HEK293 (cell line): ENCODE data around the gene RPP25L.
A peak's percentile ranks its signal among the peaks of the same experiment; 100 is the strongest.

Experiments
- CTCF ChIA-PET: fragments of 350-600 bp; formaldehyde crosslinking; extraction: SDS; loops from one replicate; lab custom pipeline; 2021; ENCODE audit warnings: antibody characterized with exemption; lab: Yijun Ruan, JAX
- POLR2A ChIA-PET: fragments of 300-600 bp; formaldehyde crosslinking; extraction: SDS; loops from one replicate; lab custom pipeline; 2020; ENCODE audit warnings: antibody characterized with exemption, inconsistent platforms; lab: Yijun Ruan, JAX
- H3K27ac ChIP-seq: fragments of 200-500 bp; sonication (Bioruptor generic); 2 replicates; pipeline ENCODE4 v1.5.1; 2014; ENCODE audit warnings: low read depth, low read length, control low read depth, inconsistent platforms; ENCODE audit errors: extremely low read depth
- H3K36me3 ChIP-seq, 2 experiments: fragments of 200-500 bp in 1 of 2; sonication (Bioruptor generic) in 1 of 2; 1 replicate in 1 of 2; 2 replicates in 1 of 2; pipeline ENCODE4 v1.5.1; 2014 to 2017; ENCODE audit warnings: inconsistent platforms in 2 of 2, low read length in 2 of 2; ENCODE audit not compliant: control insufficient read depth in 2 of 2, insufficient read depth in 1 of 2
- H3K4me1 ChIP-seq: fragments of 200-500 bp; sonication (Bioruptor generic); 2 replicates; pipeline ENCODE4 v1.5.1; 2014; ENCODE audit warnings: mild to moderate bottlenecking, low read length, inconsistent platforms; ENCODE audit not compliant: control insufficient read depth, insufficient read depth
- H3K4me3 ChIP-seq: 2 replicates; pipeline ENCODE4 v1.5.1; 2011; ENCODE audit warnings: low read depth, mild to moderate bottlenecking, control low read depth, low read length, moderate library complexity
- H3K9me3 ChIP-seq: fragments of 200-500 bp; sonication (Bioruptor generic); 2 replicates; pipeline ENCODE4 v1.5.1; 2014; ENCODE audit warnings: low read depth, low read length, inconsistent platforms; ENCODE audit not compliant: control insufficient read depth, insufficient read depth
- BCL11B ChIP-seq: fragments of 450-650 bp; formaldehyde crosslinking; IDR thresholded peaks from 2 replicates; pipeline ENCODE4 v1.5.1; 2016; ENCODE audit warnings: low read depth, missing biosample characterization, missing genetic modification characterization
- KLF8 ChIP-seq: fragments of 450-650 bp; formaldehyde crosslinking; IDR thresholded peaks from 2 replicates; pipeline ENCODE4 v1.5.1; 2016; ENCODE audit warnings: missing biosample characterization, missing genetic modification characterization
- PRDM10 ChIP-seq: fragments of 450-650 bp; formaldehyde crosslinking; IDR thresholded peaks from 2 replicates; pipeline ENCODE4 v1.5.1; 2016; ENCODE audit warnings: missing biosample characterization, missing genetic modification characterization
- ZNF2 ChIP-seq: fragments of 450-650 bp; formaldehyde crosslinking; IDR thresholded peaks from 2 replicates; pipeline ENCODE4 v1.5.1; 2016; ENCODE audit warnings: missing biosample characterization, missing genetic modification characterization
- ZNF335 ChIP-seq: fragments of 450-650 bp; formaldehyde crosslinking; conservative IDR thresholded peaks from 2 replicates; pipeline ENCODE4 v1.5.1; 2016; ENCODE audit warnings: missing biosample characterization, missing genetic modification characterization
- ZNF544 ChIP-seq: fragments of 450-650 bp; formaldehyde crosslinking; IDR thresholded peaks from 2 replicates; pipeline ENCODE4 v1.5.0; 2017; ENCODE audit warnings: missing biosample characterization, missing genetic modification characterization
- ZNF561 ChIP-seq: fragments of 450-650 bp; IDR thresholded peaks from 2 replicates; pipeline ENCODE4 v1.5.1; 2018; ENCODE audit warnings: missing biosample characterization, missing genetic modification characterization, borderline replicate concordance
- ZNF629 ChIP-seq: fragments of 450-650 bp; formaldehyde crosslinking; IDR thresholded peaks from 2 replicates; pipeline ENCODE4 v1.5.1; 2017; ENCODE audit warnings: missing biosample characterization, missing genetic modification characterization
- ZNF639 ChIP-seq: fragments of 450-650 bp; formaldehyde crosslinking; IDR thresholded peaks from 2 replicates; pipeline ENCODE4 v1.5.1; 2016; ENCODE audit warnings: missing biosample characterization, missing genetic modification characterization
- ZNF654 ChIP-seq: fragments of 450-650 bp; formaldehyde crosslinking; IDR thresholded peaks from 2 replicates; pipeline ENCODE4 v1.5.1; 2016; ENCODE audit warnings: low read depth, missing biosample characterization, missing genetic modification characterization
- ZNF660 ChIP-seq: fragments of 450-650 bp; IDR thresholded peaks from 2 replicates; pipeline ENCODE4 v1.5.1; 2018; ENCODE audit warnings: missing biosample characterization, mild to moderate bottlenecking, missing genetic modification characterization
- TF ChIP-seq, protein P1 (sequence below): fragments of 450-650 bp; formaldehyde crosslinking; IDR thresholded peaks from 2 replicates; pipeline ENCODE4 v1.5.1; 2016; ENCODE audit warnings: missing biosample characterization, missing genetic modification characterization
- TF ChIP-seq, protein P2 (sequence below): fragments of 450-650 bp; formaldehyde crosslinking; IDR thresholded peaks from 2 replicates; pipeline ENCODE4 v1.5.1; 2017; ENCODE audit warnings: missing biosample characterization, missing genetic modification characterization
- TF ChIP-seq, protein P3 (sequence below): fragments of 450-650 bp; formaldehyde crosslinking; IDR thresholded peaks from 2 replicates; pipeline ENCODE4 v1.5.1; 2016; ENCODE audit warnings: missing biosample characterization, missing genetic modification characterization
- TF ChIP-seq, protein P4 (sequence below): fragments of 450-650 bp; formaldehyde crosslinking; IDR thresholded peaks from 2 replicates; pipeline ENCODE4 v1.5.1; 2016; ENCODE audit warnings: missing biosample characterization, missing genetic modification characterization

RPP25L gene

GRCh38 chr9:34612788-34613390 lies 992 bp upstream of the RPP25L start:
- Histone ChIP-seq H3K36me3 (peaks cover 5 to 61% of the 10 kb centered on the region in 2 experiments; a peak in 2 of 3 replicates), H3K4me1 (no peaks in the 10 kb centered on the region)
- POLR2A ChIA-PET = interaction anchor here (0.6 to 2.4 kb wide), 6 partner anchors 20 to 513 kb away, joined by 3 to 11 read pairs (median 5); partner anchors contain the start of genes GALT and SIGMAR1
- peak; percentile 62; the same call in 1 of the 2 replicates for TF ChIP-seq ZNF660 (tag by site-specific recombination)
- TF ChIP-seq ZNF561 = no peak
- TF ChIP-seq ZNF335 (tag by site-specific recombination) = peak; percentile 59
- TF ChIP-seq, protein P1, sequence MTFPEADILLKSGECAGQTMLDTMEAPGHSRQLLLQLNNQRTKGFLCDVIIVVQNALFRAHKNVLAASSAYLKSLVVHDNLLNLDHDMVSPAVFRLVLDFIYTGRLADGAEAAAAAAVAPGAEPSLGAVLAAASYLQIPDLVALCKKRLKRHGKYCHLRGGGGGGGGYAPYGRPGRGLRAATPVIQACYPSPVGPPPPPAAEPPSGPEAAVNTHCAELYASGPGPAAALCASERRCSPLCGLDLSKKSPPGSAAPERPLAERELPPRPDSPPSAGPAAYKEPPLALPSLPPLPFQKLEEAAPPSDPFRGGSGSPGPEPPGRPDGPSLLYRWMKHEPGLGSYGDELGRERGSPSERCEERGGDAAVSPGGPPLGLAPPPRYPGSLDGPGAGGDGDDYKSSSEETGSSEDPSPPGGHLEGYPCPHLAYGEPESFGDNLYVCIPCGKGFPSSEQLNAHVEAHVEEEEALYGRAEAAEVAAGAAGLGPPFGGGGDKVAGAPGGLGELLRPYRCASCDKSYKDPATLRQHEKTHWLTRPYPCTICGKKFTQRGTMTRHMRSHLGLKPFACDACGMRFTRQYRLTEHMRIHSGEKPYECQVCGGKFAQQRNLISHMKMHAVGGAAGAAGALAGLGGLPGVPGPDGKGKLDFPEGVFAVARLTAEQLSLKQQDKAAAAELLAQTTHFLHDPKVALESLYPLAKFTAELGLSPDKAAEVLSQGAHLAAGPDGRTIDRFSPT (tag by site-specific recombination) = peak; percentile 53; the same call in 1 of the 2 replicates
- TF ChIP-seq ZNF2 = no peak
- TF ChIP-seq ZNF639 (tag by site-specific recombination) = no peak
- TF ChIP-seq ZNF629 (tag by site-specific recombination) = no peak
- peak; percentile 22; the same call in 1 of the 2 replicates for TF ChIP-seq KLF8 (tag by site-specific recombination)
- TF ChIP-seq, protein P2, sequence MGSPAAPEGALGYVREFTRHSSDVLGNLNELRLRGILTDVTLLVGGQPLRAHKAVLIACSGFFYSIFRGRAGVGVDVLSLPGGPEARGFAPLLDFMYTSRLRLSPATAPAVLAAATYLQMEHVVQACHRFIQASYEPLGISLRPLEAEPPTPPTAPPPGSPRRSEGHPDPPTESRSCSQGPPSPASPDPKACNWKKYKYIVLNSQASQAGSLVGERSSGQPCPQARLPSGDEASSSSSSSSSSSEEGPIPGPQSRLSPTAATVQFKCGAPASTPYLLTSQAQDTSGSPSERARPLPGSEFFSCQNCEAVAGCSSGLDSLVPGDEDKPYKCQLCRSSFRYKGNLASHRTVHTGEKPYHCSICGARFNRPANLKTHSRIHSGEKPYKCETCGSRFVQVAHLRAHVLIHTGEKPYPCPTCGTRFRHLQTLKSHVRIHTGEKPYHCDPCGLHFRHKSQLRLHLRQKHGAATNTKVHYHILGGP (tag by site-specific recombination) = no peak
- TF ChIP-seq ZNF544 (tag by site-specific recombination) = no peak
- peak; percentile 47 for TF ChIP-seq ZNF654 (tag by site-specific recombination)
- peak; percentile 42; the same call in 1 of the 2 replicates for TF ChIP-seq PRDM10
- TF ChIP-seq, protein P3, sequence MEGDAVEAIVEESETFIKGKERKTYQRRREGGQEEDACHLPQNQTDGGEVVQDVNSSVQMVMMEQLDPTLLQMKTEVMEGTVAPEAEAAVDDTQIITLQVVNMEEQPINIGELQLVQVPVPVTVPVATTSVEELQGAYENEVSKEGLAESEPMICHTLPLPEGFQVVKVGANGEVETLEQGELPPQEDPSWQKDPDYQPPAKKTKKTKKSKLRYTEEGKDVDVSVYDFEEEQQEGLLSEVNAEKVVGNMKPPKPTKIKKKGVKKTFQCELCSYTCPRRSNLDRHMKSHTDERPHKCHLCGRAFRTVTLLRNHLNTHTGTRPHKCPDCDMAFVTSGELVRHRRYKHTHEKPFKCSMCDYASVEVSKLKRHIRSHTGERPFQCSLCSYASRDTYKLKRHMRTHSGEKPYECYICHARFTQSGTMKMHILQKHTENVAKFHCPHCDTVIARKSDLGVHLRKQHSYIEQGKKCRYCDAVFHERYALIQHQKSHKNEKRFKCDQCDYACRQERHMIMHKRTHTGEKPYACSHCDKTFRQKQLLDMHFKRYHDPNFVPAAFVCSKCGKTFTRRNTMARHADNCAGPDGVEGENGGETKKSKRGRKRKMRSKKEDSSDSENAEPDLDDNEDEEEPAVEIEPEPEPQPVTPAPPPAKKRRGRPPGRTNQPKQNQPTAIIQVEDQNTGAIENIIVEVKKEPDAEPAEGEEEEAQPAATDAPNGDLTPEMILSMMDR (tag by site-specific recombination) = peak; percentile 67
- no peak for TF ChIP-seq BCL11B (tag by site-specific recombination)
- TF ChIP-seq, protein P4, sequence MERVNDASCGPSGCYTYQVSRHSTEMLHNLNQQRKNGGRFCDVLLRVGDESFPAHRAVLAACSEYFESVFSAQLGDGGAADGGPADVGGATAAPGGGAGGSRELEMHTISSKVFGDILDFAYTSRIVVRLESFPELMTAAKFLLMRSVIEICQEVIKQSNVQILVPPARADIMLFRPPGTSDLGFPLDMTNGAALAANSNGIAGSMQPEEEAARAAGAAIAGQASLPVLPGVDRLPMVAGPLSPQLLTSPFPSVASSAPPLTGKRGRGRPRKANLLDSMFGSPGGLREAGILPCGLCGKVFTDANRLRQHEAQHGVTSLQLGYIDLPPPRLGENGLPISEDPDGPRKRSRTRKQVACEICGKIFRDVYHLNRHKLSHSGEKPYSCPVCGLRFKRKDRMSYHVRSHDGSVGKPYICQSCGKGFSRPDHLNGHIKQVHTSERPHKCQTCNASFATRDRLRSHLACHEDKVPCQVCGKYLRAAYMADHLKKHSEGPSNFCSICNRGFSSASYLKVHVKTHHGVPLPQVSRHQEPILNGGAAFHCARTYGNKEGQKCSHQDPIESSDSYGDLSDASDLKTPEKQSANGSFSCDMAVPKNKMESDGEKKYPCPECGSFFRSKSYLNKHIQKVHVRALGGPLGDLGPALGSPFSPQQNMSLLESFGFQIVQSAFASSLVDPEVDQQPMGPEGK (tag by site-specific recombination) = peak; percentile 54; the same call in 1 of the 2 replicates
- TF ChIP-seq, all 188 proteins: peak for 8
- Histone ChIP-seq H3K4me3 (peak overlapping the region; percentile 38), H3K9me3 (no peaks in the 10 kb centered on the region), H3K27ac (no peak overlapping the region; the same call in 1 of the 2 replicates)
- CTCF ChIA-PET = interaction anchor here (0.6 to 10.3 kb wide), 12 partner anchors 10 to 540 kb away, joined by 3 to 164 read pairs (median 4); partner anchors contain the start of genes ARID3C and SIGMAR1
